Keratinocyte (primary cell): Measurements from ENCODE around the gene RFX3. TPM values are rescaled to one million over a fixed set of nuclear protein-coding genes. Genes with fewer than 3 reads are reported as not detected.

Experiments used
- DNase-seq: peaks from one replicate; pipeline ENCODE4 v3.0.0-alpha.2; 2011; ENCODE audit warnings: low read depth, missing footprints, low spot score
- FAIRE-seq: peaks from 2 replicates; lab custom pipeline; 2011; peaks lifted over from hg19 to GRCh38; lab: Jason Lieb, UNC
- H2AFZ ChIP-seq: 2 replicates; pipeline ENCODE4 v1.6.0; 2012; ENCODE audit warnings: low read length, control low read depth, inconsistent platforms; ENCODE audit not compliant: control insufficient read depth
- H3K27ac ChIP-seq: 2 replicates; pipeline ENCODE4 v1.5.1; 2011; ENCODE audit warnings: low read length; ENCODE audit not compliant: control insufficient read depth, insufficient read depth
- H3K27me3 ChIP-seq: 3 replicates; pipeline ENCODE4 v1.6.0; 2011; ENCODE audit warnings: low read length; ENCODE audit not compliant: control insufficient read depth, insufficient read depth; ENCODE audit errors: extremely low read depth
- H3K36me3 ChIP-seq, 2 experiments: 2 replicates in 1 of 2; 3 replicates in 1 of 2; pipeline ENCODE4 v1.5.1; 2011; ENCODE audit warnings: low read length in 2 of 2, mild to moderate bottlenecking in 1 of 2; ENCODE audit not compliant: control insufficient read depth in 2 of 2, insufficient read depth in 2 of 2; ENCODE audit errors: extremely low read depth in 1 of 2
- H3K4me1 ChIP-seq: 3 replicates; pipeline ENCODE4 v1.5.1; 2011; ENCODE audit warnings: low read length; ENCODE audit not compliant: control insufficient read depth, insufficient read depth; ENCODE audit errors: extremely low read depth
- H3K4me2 ChIP-seq: 3 replicates; pipeline ENCODE4 v1.6.0; 2011; ENCODE audit warnings: low read depth, low read length; ENCODE audit not compliant: control insufficient read depth, insufficient read depth; ENCODE audit errors: extremely low read depth
- H3K4me3 ChIP-seq, 3 experiments: fragments of 200-600 bp in 1 of 3; sonication (generic) in 1 of 3; 2 replicates in 2 of 3; 3 replicates in 1 of 3; pipeline ENCODE4 v1.5.1; 2011 to 2016; ENCODE audit warnings: low read length in 3 of 3, mild to moderate bottlenecking in 3 of 3, control low read depth in 2 of 3, inconsistent platforms in 1 of 3, low read depth in 1 of 3, mixed read lengths in 1 of 3, mixed run types in 1 of 3, moderate library complexity in 1 of 3; ENCODE audit not compliant: control insufficient read depth in 2 of 3, insufficient read depth in 2 of 3; ENCODE audit errors: extremely low read depth in 1 of 3
- H3K79me2 ChIP-seq: 2 replicates; pipeline ENCODE4 v1.6.0; 2012; ENCODE audit warnings: low read length; ENCODE audit not compliant: control insufficient read depth, insufficient read depth
- H3K9ac ChIP-seq: 3 replicates; pipeline ENCODE4 v1.6.0; 2011; ENCODE audit warnings: low read length; ENCODE audit not compliant: control insufficient read depth, insufficient read depth; ENCODE audit errors: extremely low read depth
- H3K9me1 ChIP-seq: 3 replicates; pipeline ENCODE4 v1.6.0; 2011; ENCODE audit warnings: low read length; ENCODE audit not compliant: control insufficient read depth, insufficient read depth; ENCODE audit errors: extremely low read depth
- H3K9me3 ChIP-seq: 2 replicates; pipeline ENCODE4 v1.5.1; 2012; ENCODE audit warnings: low read depth, low read length; ENCODE audit not compliant: control insufficient read depth
- H4K20me1 ChIP-seq: 3 replicates; pipeline ENCODE4 v1.6.0; 2011; ENCODE audit warnings: low read length; ENCODE audit not compliant: control insufficient read depth, insufficient read depth; ENCODE audit errors: extremely low read depth
- EZH2 ChIP-seq: IDR thresholded peaks from one replicate; pipeline ENCODE4 v1.6.1; 2012; ENCODE audit warnings: inconsistent platforms, mild to moderate bottlenecking, low read length, moderate library complexity
- dilution Hi-C: fragments of 300-500 bp; cut with MboI; formaldehyde crosslinking; loops from one replicate; pipeline ENCODE4 v1.7.0; 2020; ENCODE audit warnings: low sequenced_read_pairs; ENCODE audit not compliant: extremely low pct_ligation_motif_present
- polyA plus RNA-seq, 5 experiments: library from polyadenylated mRNA; depleted of rRNA in 3 of 5; stranded (reverse) in 3 of 5; stranded (forward) in 1 of 5; unstranded in 1 of 5; fragments of >200 nt; gene quantifications; 1 replicate in 1 of 5; 2 replicates in 3 of 5; 3 replicates in 1 of 5; pipeline versions ENCODE4 v1.2.1 to v1.2.3, GENCODE V29; 2011 to 2012; ENCODE audit warnings: missing spikeins in 2 of 5, low read depth in 1 of 5, low replicate concordance in 1 of 5
- TF ChIP-seq, protein P1 (sequence below), 3 experiments: IDR thresholded peaks in 1 of 3; conservative IDR thresholded peaks in 1 of 3; optimal IDR thresholded peaks in 1 of 3; 2 replicates in 2 of 3; 3 replicates in 1 of 3; pipeline versions ENCODE3 to v1.5.1; 2011; ENCODE audit warnings: low read length in 3 of 3, mild to moderate bottlenecking in 3 of 3, moderate library complexity in 2 of 3, control low read depth in 1 of 3, inconsistent platforms in 1 of 3; ENCODE audit not compliant: insufficient read depth in 2 of 3; ENCODE audit errors: extremely low read depth in 1 of 3

RFX3 gene
- polyA plus RNA-seq, 1 donor (not counting 4 experiments of a cell fraction or from before 2014, with no cell fraction given), result 1.8 TPM

GRCh38 chr9:3498691-3499090 lies 27.1 kb downstream of the RFX3 start:
- no peak for FAIRE-seq
- no peaks in the 10 kb centered on the region for H3K27me3 ChIP-seq
- no peak overlapping the region for H3K9ac ChIP-seq
- no peak for TF ChIP-seq EZH2
- TF ChIP-seq, protein P1, sequence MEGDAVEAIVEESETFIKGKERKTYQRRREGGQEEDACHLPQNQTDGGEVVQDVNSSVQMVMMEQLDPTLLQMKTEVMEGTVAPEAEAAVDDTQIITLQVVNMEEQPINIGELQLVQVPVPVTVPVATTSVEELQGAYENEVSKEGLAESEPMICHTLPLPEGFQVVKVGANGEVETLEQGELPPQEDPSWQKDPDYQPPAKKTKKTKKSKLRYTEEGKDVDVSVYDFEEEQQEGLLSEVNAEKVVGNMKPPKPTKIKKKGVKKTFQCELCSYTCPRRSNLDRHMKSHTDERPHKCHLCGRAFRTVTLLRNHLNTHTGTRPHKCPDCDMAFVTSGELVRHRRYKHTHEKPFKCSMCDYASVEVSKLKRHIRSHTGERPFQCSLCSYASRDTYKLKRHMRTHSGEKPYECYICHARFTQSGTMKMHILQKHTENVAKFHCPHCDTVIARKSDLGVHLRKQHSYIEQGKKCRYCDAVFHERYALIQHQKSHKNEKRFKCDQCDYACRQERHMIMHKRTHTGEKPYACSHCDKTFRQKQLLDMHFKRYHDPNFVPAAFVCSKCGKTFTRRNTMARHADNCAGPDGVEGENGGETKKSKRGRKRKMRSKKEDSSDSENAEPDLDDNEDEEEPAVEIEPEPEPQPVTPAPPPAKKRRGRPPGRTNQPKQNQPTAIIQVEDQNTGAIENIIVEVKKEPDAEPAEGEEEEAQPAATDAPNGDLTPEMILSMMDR (optimal IDR thresholded peaks at IDR 0.05 in 1 of 3, IDR thresholded peaks at IDR 0.05 in 1 of 3, conservative IDR thresholded peaks at IDR 0.05 in 1 of 3; ENCODE audit: extremely low read depth in 1 of 3, insufficient read depth in 2 of 3, low read length in 3 of 3), result no peak
- H3K4me1 ChIP-seq, result no peaks in the 10 kb centered on the region
- H3K9me3 ChIP-seq, result no peaks in the 10 kb centered on the region
- H3K4me2 ChIP-seq, result no peak overlapping the region
- no peak overlapping the region for H3K27ac ChIP-seq
- dilution Hi-C loops, result no loop called here
- H4K20me1 ChIP-seq, result no peaks in the 10 kb centered on the region
- H3K4me3 ChIP-seq, result no peak overlapping the region
- no peaks in the 10 kb centered on the region for H3K79me2 ChIP-seq
- H3K36me3 ChIP-seq, result no peaks in the 10 kb centered on the region
- no peaks in the 10 kb centered on the region for H3K9me1 ChIP-seq
- H2AFZ ChIP-seq, result no peak overlapping the region
- DNase-seq, result no peak

DNA sequence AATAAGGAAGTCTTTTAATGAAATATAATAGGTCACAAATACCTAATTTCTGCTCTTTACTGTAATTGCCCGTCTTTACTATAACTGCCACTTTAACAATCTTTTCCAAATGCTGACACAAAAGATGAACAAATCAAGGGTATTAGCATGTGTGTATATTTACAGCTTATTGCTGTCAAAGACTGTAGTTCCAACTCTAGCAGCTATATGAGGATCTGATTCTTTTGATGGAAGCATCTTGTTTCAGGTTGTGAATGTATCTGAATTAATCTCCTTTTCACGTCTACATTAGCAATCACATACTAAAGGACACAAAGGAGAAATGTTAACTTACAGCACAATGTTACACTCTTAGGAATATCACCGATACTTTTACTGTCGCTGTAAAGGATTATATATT lies 27.9 kb downstream of the RFX3 start:
- Histone ChIP-seq H4K20me1 (no peaks in the 10 kb centered on the region), H3K36me3 (no peaks in the 10 kb centered on the region), H2AFZ (no peak overlapping the region), H3K27ac (no peak overlapping the region), H3K27me3 (no peaks in the 10 kb centered on the region), H3K9me1 (no peaks in the 10 kb centered on the region), H3K4me3 (no peak overlapping the region), H3K79me2 (no peaks in the 10 kb centered on the region), H3K4me2 (no peak overlapping the region), H3K4me1 (no peaks in the 10 kb centered on the region), H3K9me3 (no peaks in the 10 kb centered on the region), H3K9ac (no peak overlapping the region)
- DNase-seq (no peak), FAIRE-seq (no peak)
- TF ChIP-seq, protein P1 (optimal IDR thresholded peaks at IDR 0.05 in 1 of 3, IDR thresholded peaks at IDR 0.05 in 1 of 3, conservative IDR thresholded peaks at IDR 0.05 in 1 of 3; ENCODE audit: extremely low read depth in 1 of 3, insufficient read depth in 2 of 3, low read length in 3 of 3), result no peak
- no peak for TF ChIP-seq EZH2
- dilution Hi-C loops, result no loop called here
